Activated CD8-positive, alpha-beta memory T cell treated with anti-CD3 and anti-CD28 coated beads, Interleukin-2, amount 10 ng/mL, durations not matched to agents 7 days and 5 days (primary cell): ENCODE results near the gene TLCD3B. TPM values are rescaled to one million over a fixed set of nuclear protein-coding genes. Genes with fewer than 3 reads are reported as not detected.

Experiments
- total RNA-seq, 2 experiments: library from RNA; stranded (reverse); gene quantifications; one replicate each; pipeline ENCODE4 v1.2.3, GENCODE V29; 2021

The TLCD3B gene
- total RNA-seq, 2 experiments from 2014 or later = 1.6 to 6.5 TPM

Other genes starting within 250 kb of the TLCD3B start
- 100 to 1,000 TPM; 205 to 266 TPM for gene KIF22, start 240.5 kb downstream of the TLCD3B start, total RNA-seq
- gene MAZ, start 224.7 kb downstream of the TLCD3B start, total RNA-seq = 100 to 1,000 TPM; 411 to 434 TPM
- 1 to 10 TPM in 1 of 2 experiments, under 1 TPM in 1; 0.85 to 1.1 TPM for gene PRRT2, start 219.1 kb downstream of the TLCD3B start, total RNA-seq
- 10 to 100 TPM; 34.3 to 35.2 TPM for gene PAGR1, start 215.1 kb downstream of the TLCD3B start, total RNA-seq
- 100 to 1,000 TPM; 110 to 123 TPM for gene MVP, start 210.8 kb downstream of the TLCD3B start, total RNA-seq
- 10 to 100 TPM; 52.0 to 62.0 TPM for gene CDIPT, start 168.0 kb downstream of the TLCD3B start, total RNA-seq
- under 1 TPM in 1 of 2 experiments, not detected in 1; 0.09 TPM for gene SEZ6L2, start 131.7 kb downstream of the TLCD3B start, total RNA-seq
- under 1 TPM in 1 of 2 experiments, not detected in 1; 0.33 TPM for gene ASPHD1, start 130.8 kb downstream of the TLCD3B start, total RNA-seq
- 10 to 100 TPM; 44.6 to 48.4 TPM for gene KCTD13, start 105.0 kb downstream of the TLCD3B start, total RNA-seq
- gene TMEM219, start 69.2 kb downstream of the TLCD3B start, total RNA-seq = 10 to 100 TPM; 56.9 to 67.6 TPM
- gene TAOK2, start 57.4 kb downstream of the TLCD3B start, total RNA-seq = 10 to 100 TPM; 51.1 to 55.3 TPM
- gene HIRIP3, start 35.7 kb downstream of the TLCD3B start, total RNA-seq = 10 to 100 TPM; 49.3 to 56.5 TPM
- 100 to 1,000 TPM; 102 to 116 TPM for gene INO80E, start 35.0 kb downstream of the TLCD3B start, total RNA-seq
- under 1 TPM in 1 of 2 experiments, not detected in 1; 0.49 TPM for gene DOC2A, start 20.2 kb downstream of the TLCD3B start, total RNA-seq
- not detected for gene C16orf92, start 8.1 kb downstream of the TLCD3B start, total RNA-seq
- 1,000 to 10,000 TPM; 1,292 to 1,318 TPM for gene ALDOA, start 34.5 kb upstream of the TLCD3B start, total RNA-seq
- 100 to 1,000 TPM; 149 to 161 TPM for gene PPP4C, start 44.7 kb upstream of the TLCD3B start, total RNA-seq
- gene TBX6, start 60.7 kb upstream of the TLCD3B start, total RNA-seq = 1 to 10 TPM; 2.0 to 2.9 TPM
- gene YPEL3, start 64.9 kb upstream of the TLCD3B start, total RNA-seq = 10 to 100 TPM; 47.2 to 47.8 TPM
- 10 to 100 TPM in 1 of 2 experiments, 1 to 10 TPM in 1; 8.1 to 19.5 TPM for gene GDPD3, start 82.3 kb upstream of the TLCD3B start, total RNA-seq
- 10 to 100 TPM; 67.1 to 95.1 TPM for gene MAPK3, start 91.9 kb upstream of the TLCD3B start, total RNA-seq
- gene CORO1A, start 152.3 kb upstream of the TLCD3B start, total RNA-seq = 1,000 to 10,000 TPM; 1,639 to 1,875 TPM
- 100 to 1,000 TPM; 210 to 238 TPM for gene BOLA2B, start 162.4 kb upstream of the TLCD3B start, total RNA-seq
- 100 to 1,000 TPM; 109 to 121 TPM for gene SLX1A, start 162.6 kb upstream of the TLCD3B start, total RNA-seq
- 10 to 100 TPM; 23.4 to 29.6 TPM for gene SULT1A3, start 168.0 kb upstream of the TLCD3B start, total RNA-seq
- 10 to 100 TPM; 12.8 to 23.8 TPM for gene NPIPB13, start 217.2 kb upstream of the TLCD3B start, total RNA-seq